ENCODE results near the gene TIMM10. TPM values are rescaled to one million over a fixed set of nuclear protein-coding genes. Genes with fewer than 3 reads are reported as not detected.

The TIMM10 gene
- total RNA-seq, 1 donor from 2014 or later: 86.9 TPM

- no peaks in the 10 kb centered on the region for H3K36me3 ChIP-seq (ENCODE audit: control insufficient read depth, insufficient read depth, low read length)
- H3K27me3 ChIP-seq (ENCODE audit: control insufficient read depth, insufficient read depth, low read length): no peaks in the 10 kb centered on the region
- peak overlapping the region; percentile 54 for H3K4me3 ChIP-seq (ENCODE audit: low read depth, low read length)
- DNase-seq (ENCODE audit: low read depth): no peak
- TF ChIP-seq CTCF (IDR thresholded peaks at IDR 0.05; ENCODE audit: insufficient read depth, low read length, severe bottlenecking): no peak
- FAIRE-seq: no peak
Observed at GRCh38 chr11:57566905-57567514, 36.5 kb upstream of the TIMM10 start.

GRCh38 chr11:57566005-57566904 is 35.7 kb upstream of the TIMM10 start:
- DNase-seq (ENCODE audit: low read depth): peak; percentile 15
- Histone ChIP-seq H3K4me3 (ENCODE audit: low read depth, low read length) (no peak overlapping the region), H3K27me3 (ENCODE audit: control insufficient read depth, insufficient read depth, low read length) (no peaks in the 10 kb centered on the region), H3K36me3 (ENCODE audit: control insufficient read depth, insufficient read depth, low read length) (no peaks in the 10 kb centered on the region)
- no peak for TF ChIP-seq CTCF (IDR thresholded peaks at IDR 0.05; ENCODE audit: insufficient read depth, low read length, severe bottlenecking)
- FAIRE-seq: no peak

GRCh38 chr11:57562596-57562995 is 32.0 kb upstream of the TIMM10 start:
- no peak overlapping the region for H3K4me3 ChIP-seq (ENCODE audit: low read depth, low read length)
- H3K27me3 ChIP-seq (ENCODE audit: control insufficient read depth, insufficient read depth, low read length): no peaks in the 10 kb centered on the region
- no peaks in the 10 kb centered on the region for H3K36me3 ChIP-seq (ENCODE audit: control insufficient read depth, insufficient read depth, low read length)
- DNase-seq (ENCODE audit: low read depth) (peak; percentile 17), FAIRE-seq (no peak)
- no peak for TF ChIP-seq CTCF (IDR thresholded peaks at IDR 0.05; ENCODE audit: insufficient read depth, low read length, severe bottlenecking)

- FAIRE-seq: no peak
Observed at GRCh38 chr11:57560146-57560545, 29.6 kb upstream of the TIMM10 start.

GRCh38 chr11:57556041-57556440 is 25.5 kb upstream of the TIMM10 start:
- no peaks in the 10 kb centered on the region for H3K27me3 ChIP-seq (ENCODE audit: control insufficient read depth, insufficient read depth, low read length)
- no peak overlapping the region for H3K4me3 ChIP-seq (ENCODE audit: low read depth, low read length)
- FAIRE-seq (peak; percentile 86), DNase-seq (ENCODE audit: low read depth) (peak; percentile 36)
- H3K36me3 ChIP-seq (ENCODE audit: control insufficient read depth, insufficient read depth, low read length): no peaks in the 10 kb centered on the region
- no peak for TF ChIP-seq CTCF (IDR thresholded peaks at IDR 0.05; ENCODE audit: insufficient read depth, low read length, severe bottlenecking)

More at GRCh38 chr11:57560146-57560545, 29.6 kb upstream of the TIMM10 start:
- no peak for DNase-seq (ENCODE audit: low read depth)
- TF ChIP-seq CTCF (IDR thresholded peaks at IDR 0.05; ENCODE audit: insufficient read depth, low read length, severe bottlenecking): no peak
- H3K36me3 ChIP-seq (ENCODE audit: control insufficient read depth, insufficient read depth, low read length): no peaks in the 10 kb centered on the region
- no peaks in the 10 kb centered on the region for H3K27me3 ChIP-seq (ENCODE audit: control insufficient read depth, insufficient read depth, low read length)
- H3K4me3 ChIP-seq (ENCODE audit: low read depth, low read length): no peak overlapping the region
